Thyroid gland (tissue), 4 donors: ENCODE data around the gene CSK. TPM values are rescaled to one million over a fixed set of nuclear protein-coding genes. Genes with fewer than 3 reads are reported as not detected.

Experiments
- DNase-seq, 2 donors: peaks; one replicate each; pipeline ENCODE4 v3.0.0-alpha.2; 2019
- H3K27ac ChIP-seq, 3 donors: fragments of 200-600 bp; sonication (generic); 1 replicate in 2 of 3; 2 replicates in 1 of 3; pipeline ENCODE4 v1.5.1; 2016 to 2019; ENCODE audit warnings: mild to moderate bottlenecking in 1 of 3, moderate library complexity in 1 of 3
- H3K27me3 ChIP-seq: fragments of 200-600 bp; sonication (generic); one replicate; pipeline ENCODE4 v1.5.1; 2019
- H3K36me3 ChIP-seq, 2 donors: fragments of 200-600 bp; sonication (generic); one replicate each; pipeline ENCODE4 v1.5.1; 2016 to 2019
- H3K4me1 ChIP-seq, 2 donors: fragments of 200-600 bp; sonication (generic); one replicate each; pipeline ENCODE4 v1.5.1; 2017 to 2019
- H3K4me3 ChIP-seq, 3 donors: fragments of 200-600 bp; sonication (generic); replicated peaks in 1 of 3; 1 replicate in 2 of 3; 2 replicates in 1 of 3; pipeline ENCODE4 v1.5.1; 2016; ENCODE audit warnings: mild to moderate bottlenecking in 1 of 3
- H3K9me3 ChIP-seq: fragments of 200-600 bp; sonication (generic); one replicate; pipeline ENCODE4 v1.5.1; 2017
- CTCF ChIP-seq, 6 experiments: fragments of 200-600 bp in 3 of 6; fragments of 450-650 bp in 3 of 6; sonication (generic) in 3 of 6; IDR thresholded peaks; one replicate each; pipeline ENCODE4 v1.5.1; 2016 to 2019; ENCODE audit warnings: antibody characterized with exemption in 6 of 6, mild to moderate bottlenecking in 2 of 6, inconsistent platforms in 1 of 6, moderate library complexity in 1 of 6
- POLR2A ChIP-seq, 2 donors: fragments of 450-650 bp; IDR thresholded peaks; one replicate each; pipeline ENCODE4 v1.6.1; 2017; ENCODE audit warnings: antibody characterized with exemption in 2 of 2, mild to moderate bottlenecking in 2 of 2, moderate library complexity in 1 of 2
- WGBS, 2 donors: methylation state at CpG; one replicate each; pipeline ENCODE4 v1.1.5; 2017; 5-methylcytosine and 5-hydroxymethylcytosine counted together
- intact Hi-C: fragments of 100-400 bp; cut with DNase I; formaldehyde crosslinking; loops from one replicate; pipeline ENCODE4 v1.15.1; 2023
- total RNA-seq, 4 donors: library from RNA; depleted of rRNA; stranded (reverse); fragments of >200 nt; gene quantifications; one replicate each; pipeline ENCODE4 v1.2.3, GENCODE V29; 2016

Gene CSK
- total RNA-seq, 4 donors from 2014 or later: 18.2 to 24.3 (median 20.3) TPM

GRCh38 chr15:74742422-74742821 lies 39.5 kb upstream of the CSK start:
- WGBS, 2 donors: 87 to 98% methylated on average over 5 of the region's 5 CpGs
- Histone ChIP-seq H3K4me3 (no peak overlapping the region), H3K36me3 (no peaks in the 10 kb centered on the region), H3K27ac (no peak overlapping the region), H3K27me3 (no peaks in the 10 kb centered on the region), H3K9me3 (no peaks in the 10 kb centered on the region), H3K4me1 (no peaks in the 10 kb centered on the region)
- DNase-seq: no peak
- TF ChIP-seq POLR2A (IDR thresholded peaks at IDR 0.05) (no peak), CTCF (IDR thresholded peaks at IDR 0.05) (no peak)
- intact Hi-C loops: no loop called here

GRCh38 chr15:74746389-74746788 lies 35.5 kb upstream of the CSK start:
- Histone ChIP-seq H3K27ac (no peak overlapping the region), H3K9me3 (no peaks in the 10 kb centered on the region), H3K4me1 (peaks cover 4 to 8% of the 10 kb centered on the region in 2 donors), H3K4me3 (no peak overlapping the region), H3K36me3 (no peaks in the 10 kb centered on the region), H3K27me3 (no peaks in the 10 kb centered on the region)
- no peak for DNase-seq
- WGBS, 2 donors: 82 to 85% methylated on average over 4 of the region's 4 CpGs
- intact Hi-C loops: no loop called here
- TF ChIP-seq POLR2A (IDR thresholded peaks at IDR 0.05) (no peak), CTCF (IDR thresholded peaks at IDR 0.05) (no peak)

- TF ChIP-seq POLR2A (IDR thresholded peaks at IDR 0.05): no peak
- no peak for TF ChIP-seq CTCF (IDR thresholded peaks at IDR 0.05)
- no peak within 1 kb of the TSS for H3K4me3 ChIP-seq
- H3K4me1 ChIP-seq: peaks cover 21 to 22% of the 10 kb centered on the region in 2 donors
- no peaks in the 10 kb centered on the region for H3K9me3 ChIP-seq
- intact Hi-C loops: no loop called here
- H3K27me3 ChIP-seq: no peaks in the 10 kb centered on the region
- no peaks in the 10 kb centered on the region for H3K36me3 ChIP-seq
- DNase-seq: no peak
- peak within 1 kb of the TSS in 1 of 3 donors; percentile 10 for H3K27ac ChIP-seq
- 51 to 64% methylated on average over 3 of the region's 3 CpGs for WGBS, 2 donors
These were observed 33.4 kb upstream of the CSK start, which contains the start of gene CYP1A2 for GRCh38 chr15:74748322-74748946. Gene CYP1A2, plus strand, starts transcription at chr15:74748845. Its CDS starts 894 bp downstream, at chr15:74749739.

GRCh38 chr15:74749832-74750231 lies 32.0 kb upstream of the CSK start:
- no peaks in the 10 kb centered on the region for H3K9me3 ChIP-seq
- H3K36me3 ChIP-seq: no peaks in the 10 kb centered on the region
- TF ChIP-seq CTCF (IDR thresholded peaks at IDR 0.05) (no peak), POLR2A (IDR thresholded peaks at IDR 0.05) (no peak)
- intact Hi-C loops: no loop called here
- H3K27me3 ChIP-seq: no peaks in the 10 kb centered on the region
- no peak overlapping the region for H3K27ac ChIP-seq
- WGBS, 2 donors: 95 to 97% methylated on average over 15 to 20 of the region's 20 CpGs
- no peak for DNase-seq
- H3K4me3 ChIP-seq: no peak overlapping the region
- H3K4me1 ChIP-seq: peaks cover 26 to 30% of the 10 kb centered on the region in 2 donors

- WGBS, 2 donors: 58 to 86% methylated on average over 2 of the region's 2 CpGs
- no peak for TF ChIP-seq CTCF (IDR thresholded peaks at IDR 0.05)
- no peak for TF ChIP-seq POLR2A (IDR thresholded peaks at IDR 0.05)
- H3K36me3 ChIP-seq: no peaks in the 10 kb centered on the region
- no peak overlapping the region for H3K27ac ChIP-seq
- H3K4me1 ChIP-seq: peaks cover 26 to 30% of the 10 kb centered on the region in 2 donors
- no peak for DNase-seq
- intact Hi-C loops: no loop called here
- no peaks in the 10 kb centered on the region for H3K27me3 ChIP-seq
- no peaks in the 10 kb centered on the region for H3K9me3 ChIP-seq
- H3K4me3 ChIP-seq: no peak overlapping the region
These were observed 31.1 kb upstream of the CSK start for GRCh38 chr15:74750751-74751150.
